ENCODE measurements around the gene PHAF1. TPM values are rescaled to one million over a fixed set of nuclear protein-coding genes. Genes with fewer than 3 reads are reported as not detected.

The PHAF1 gene
- total RNA-seq, 1 experiment from 2014 or later: 19.2 TPM

- TF ChIP-seq POLR2A (IDR thresholded peaks at IDR 0.05; ENCODE audit: borderline replicate concordance, extremely low read depth, insufficient read depth, insufficient read length) (no peak), SIN3A (IDR thresholded peaks at IDR 0.05; ENCODE audit: low read depth) (no peak), SP1 (IDR thresholded peaks at IDR 0.05; ENCODE audit: low read depth) (no peak), MAX (IDR thresholded peaks at IDR 0.05) (no peak), POLR2AphosphoS5 (IDR thresholded peaks at IDR 0.05; ENCODE audit: low read depth, low read length) (no peak), YY1 (IDR thresholded peaks at IDR 0.05; ENCODE audit: extremely low read depth, insufficient replicate concordance, low read depth, low read length) (no peak), JUND (IDR thresholded peaks at IDR 0.05) (no peak), ZFX (IDR thresholded peaks at IDR 0.05) (no peak)
Measured at GRCh38 chr16:67088551-67088950, 21.2 kb upstream of the PHAF1 start (continued).

GRCh38 chr16:67089101-67089500 is 20.6 kb upstream of the PHAF1 start:
- RAD21 ChIA-PET (ENCODE audit: low non-redundant PET in 1 of 2, low total read pairs in 2 of 2, uncharacterized antibody in 2 of 2, unreplicated experiment in 2 of 2): no interaction called here
- TF ChIP-seq ZNF274 (IDR thresholded peaks at IDR 0.05; ENCODE audit: low read depth, low read length) (no peak), SP1 (IDR thresholded peaks at IDR 0.05; ENCODE audit: low read depth) (no peak), YY1 (IDR thresholded peaks at IDR 0.05; ENCODE audit: extremely low read depth, insufficient replicate concordance, low read depth, low read length) (no peak), ZFX (IDR thresholded peaks at IDR 0.05) (no peak), TCF7L2 (IDR thresholded peaks at IDR 0.05; ENCODE audit: borderline replicate concordance, extremely low read depth, insufficient read depth, insufficient read length) (no peak), CTCF (IDR thresholded peaks at IDR 0.05 in 2 of 3, conservative IDR thresholded peaks at IDR 0.05 in 1 of 3; ENCODE audit: borderline replicate concordance in 1 of 3, insufficient read depth in 1 of 3, low read depth in 2 of 3, low read length in 2 of 3) (no peak), SRF (IDR thresholded peaks at IDR 0.05; ENCODE audit: low read depth) (no peak), CBX3 (IDR thresholded peaks at IDR 0.05; ENCODE audit: low read depth) (no peak), POLR2A (IDR thresholded peaks at IDR 0.05; ENCODE audit: borderline replicate concordance, extremely low read depth, insufficient read depth, insufficient read length) (no peak)
- H3K4me1 ChIP-seq (ENCODE audit: control insufficient read depth in 1 of 2, insufficient read depth in 2 of 2, low read length in 2 of 2): no peaks in the 10 kb centered on the region
- H3K4me2 ChIP-seq (ENCODE audit: low read length): no peak overlapping the region
- CTCF ChIA-PET: no interaction called here
- no peak overlapping the region for H2AFZ ChIP-seq (ENCODE audit: low read depth, low read length, poor library complexity, severe bottlenecking)
- H3K36me3 ChIP-seq (ENCODE audit: control insufficient read depth in 1 of 2, insufficient read depth in 2 of 2, low read length in 2 of 2): peaks cover 4 to 5% of the 10 kb centered on the region in 2 experiments; a peak in 2 of 4 replicates
- DNase-seq (ENCODE audit: low read depth, low spot score): no peak
- H3K4me3 ChIP-seq (replicated peaks in 1 of 2; ENCODE audit: low read depth in 1 of 2, low read length in 2 of 2): no peak overlapping the region
- no peak overlapping the region for H3K27ac ChIP-seq (ENCODE audit: low read depth, low read length)
- BruUV-seq (replicated peaks): no TSS peak
- POLR2A ChIA-PET: no interaction called here
- no peak for ATAC-seq
- no peak overlapping the region for H3K9ac ChIP-seq (ENCODE audit: low read length)
- intact Hi-C loops (cut with micrococcal nuclease): no loop called here
- H3K79me2 ChIP-seq (ENCODE audit: insufficient read depth, low read length): peaks cover 56% of the 10 kb centered on the region
- H3K27me3 ChIP-seq (ENCODE audit: insufficient read depth, low read length): no peaks in the 10 kb centered on the region
- H3K9me3 ChIP-seq (ENCODE audit: control insufficient read depth in 1 of 2, insufficient read depth in 1 of 2, low read depth in 1 of 2, low read length in 2 of 2): no peaks in the 10 kb centered on the region
- no peaks in the 10 kb centered on the region for H3K9me2 ChIP-seq (ENCODE audit: insufficient read depth)
- H4K20me1 ChIP-seq (ENCODE audit: insufficient read depth): peaks cover 4% of the 10 kb centered on the region; the same call in 1 of the 2 replicates
